ENCODE data around the gene GIN1. TPM values are rescaled to one million over a fixed set of nuclear protein-coding genes. Genes with fewer than 3 reads are reported as not detected.

GIN1 gene
- total RNA-seq, 1 experiment from 2014 or later: 6.6 TPM

- Histone ChIP-seq H2AK5ac (ENCODE audit: insufficient read length, low read length) (no peak overlapping the region), H3K23ac (ENCODE audit: insufficient read length, low read depth, low read length) (no peak overlapping the region), H4K20me1 (ENCODE audit: control insufficient read depth, insufficient read depth, insufficient read length) (no peaks in the 10 kb centered on the region), H2BK15ac (ENCODE audit: low read depth, low read length) (no peak overlapping the region), H3K14ac (ENCODE audit: insufficient read depth, low read length) (no peak overlapping the region), H3K9me3 (ENCODE audit: control insufficient read depth, low read depth, low read length) (peaks cover 6% of the 10 kb centered on the region), H2BK120ac (ENCODE audit: low read depth, low read length, poor library complexity, severe bottlenecking) (no peak overlapping the region), H3K27me3 (ENCODE audit: insufficient read depth, low read length) (no peaks in the 10 kb centered on the region), H3K4me1 (ENCODE audit: insufficient read depth, low read length) (no peaks in the 10 kb centered on the region), H3K18ac (ENCODE audit: insufficient read length, low read depth, low read length) (no peak overlapping the region), H3K56ac (ENCODE audit: insufficient read length, low read depth, low read length) (no peak overlapping the region), H3K4me2 (ENCODE audit: insufficient read depth, insufficient read length, low read length) (no peak overlapping the region), H3T11ph (ENCODE audit: low read length) (no peak overlapping the region), H2AFZ (ENCODE audit: low read length) (no peak overlapping the region), H3K9ac (ENCODE audit: extremely low read depth, insufficient read length, low read length) (no peak overlapping the region), H2BK20ac (ENCODE audit: low read depth, low read length, poor library complexity, severe bottlenecking) (no peak overlapping the region), H4K91ac (ENCODE audit: insufficient read length, low read depth, low read length) (no peak overlapping the region), H4K8ac (replicated peaks; ENCODE audit: insufficient read length, low read depth, low read length) (no peak overlapping the region), H4K5ac (ENCODE audit: insufficient read length, low read depth, low read length) (no peak overlapping the region), H3K27ac (ENCODE audit: insufficient read length, low read depth, low read length) (no peak overlapping the region), H3K79me1 (ENCODE audit: insufficient read depth, low read depth, low read length, poor library complexity, severe bottlenecking) (no peaks in the 10 kb centered on the region), H3K23me2 (ENCODE audit: insufficient read length, low read depth, low read length, poor library complexity, severe bottlenecking) (no peaks in the 10 kb centered on the region), H3K79me2 (ENCODE audit: insufficient read depth, low read length) (no peaks in the 10 kb centered on the region), H2BK12ac (ENCODE audit: insufficient read length, low read depth, low read length) (no peak overlapping the region), H2BK5ac (ENCODE audit: insufficient read length, low read length) (no peak overlapping the region), H3K4ac (ENCODE audit: low read depth, low read length) (no peak overlapping the region)
- no peak overlapping the region for H3K4me3 Mint-ChIP-seq
- no peak for TF ChIP-seq CTCF (conservative IDR thresholded peaks at IDR 0.05)
- no peak for DNase-seq
- peaks cover 17 to 43% (median 26%) of the 10 kb centered on the region in 3 experiments for H3K36me3 Mint-ChIP-seq (ENCODE audit: insufficient read depth in 1 of 3, low read depth in 3 of 3)
- H3K27me3 Mint-ChIP-seq (ENCODE audit: low read depth): peaks cover 1% of the 10 kb centered on the region; the same call in 1 of the 2 replicates
- peaks cover 2 to 6% of the 10 kb centered on the region in 2 experiments for H3K9me3 Mint-ChIP-seq
- WGBS (ENCODE audit: extremely low coverage, insufficient read length, low lambda C conversion rate): no CpG with 5 or more reads among the region's 1 CpG
- H3K27ac Mint-ChIP-seq: no peak overlapping the region
- no peaks in the 10 kb centered on the region for H3K4me1 Mint-ChIP-seq
Measured at GRCh38 chr5:103089272-103089671, 30.7 kb downstream of the GIN1 start.
